HG03097 (cell line): ENCODE results near the gene SSX4B.
"Not testable (repeated sequence)": the region's sequence is repeated elsewhere in the genome, so short reads cannot be mapped to it uniquely, and the experiment has no call there.

Experiments
- ATAC-seq: cut with Tn5 transposase; IDR thresholded peaks from one replicate; pipeline ENCODE4 v1.9.1; 2021; ENCODE audit not compliant: unreplicated experiment, low FRiP score

The SSX4B gene, protein sequence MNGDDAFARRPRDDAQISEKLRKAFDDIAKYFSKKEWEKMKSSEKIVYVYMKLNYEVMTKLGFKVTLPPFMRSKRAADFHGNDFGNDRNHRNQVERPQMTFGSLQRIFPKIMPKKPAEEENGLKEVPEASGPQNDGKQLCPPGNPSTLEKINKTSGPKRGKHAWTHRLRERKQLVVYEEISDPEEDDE

GRCh38 chrX:48411860-48412259 is at the start of gene SSX4B:
TSS of gene SSX4B (minus strand) at chrX:48411960. CDS start at chrX:48411372, 588 bp downstream.
- ATAC-seq, result not testable (repeated sequence)

DNA sequence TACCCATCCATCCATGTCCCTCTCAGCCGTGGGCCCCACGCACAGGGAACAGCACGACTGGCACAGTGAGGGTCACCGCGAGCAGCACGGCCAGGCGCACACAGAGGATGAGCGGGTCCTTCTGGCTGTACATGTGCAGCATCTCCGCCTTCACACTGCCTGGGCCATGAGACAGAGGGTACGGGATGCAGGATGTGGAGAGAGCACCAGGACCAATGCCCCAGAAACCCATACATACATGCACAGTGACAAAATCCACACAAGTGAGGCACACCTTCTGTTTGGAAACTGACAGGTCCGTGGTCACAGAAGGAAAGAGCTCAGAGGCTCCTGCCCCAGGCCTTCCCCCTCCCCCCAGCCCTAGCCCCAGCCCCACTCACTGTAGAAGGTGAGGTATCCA is 48.8 kb upstream of the SSX4B start:
- no peak for ATAC-seq

DNA sequence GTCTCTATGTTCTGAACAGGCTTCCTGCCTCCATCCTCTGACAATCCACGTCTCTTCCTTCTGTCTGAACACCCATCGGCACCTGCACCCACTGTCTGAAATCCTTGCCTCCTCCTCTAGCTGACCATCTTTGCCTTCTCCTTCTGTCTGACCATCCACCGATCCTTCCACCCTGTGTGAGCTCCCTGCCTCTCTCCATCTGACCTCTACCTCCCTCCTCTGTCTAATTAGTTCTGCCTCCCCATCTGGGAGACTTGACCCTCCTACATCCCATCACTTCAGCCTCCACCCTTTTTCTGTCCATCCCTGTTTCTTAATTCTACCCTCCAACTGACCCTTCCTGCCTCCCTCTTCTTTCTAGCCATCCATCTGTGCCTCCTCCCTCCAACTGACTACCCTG is 48.3 kb upstream of the SSX4B start:
- ATAC-seq, result no peak

- ATAC-seq, result no peak
Observed at GRCh38 chrX:48459483-48459882, 47.7 kb upstream of the SSX4B start.

GRCh38 chrX:48458711-48459110 is 47.0 kb upstream of the SSX4B start:
- no peak for ATAC-seq

- no peak for ATAC-seq
Observed at GRCh38 chrX:48456628-48457331, 45.0 kb upstream of the SSX4B start.

GRCh38 chrX:48451708-48452107 is 39.9 kb upstream of the SSX4B start:
- no peak for ATAC-seq

DNA sequence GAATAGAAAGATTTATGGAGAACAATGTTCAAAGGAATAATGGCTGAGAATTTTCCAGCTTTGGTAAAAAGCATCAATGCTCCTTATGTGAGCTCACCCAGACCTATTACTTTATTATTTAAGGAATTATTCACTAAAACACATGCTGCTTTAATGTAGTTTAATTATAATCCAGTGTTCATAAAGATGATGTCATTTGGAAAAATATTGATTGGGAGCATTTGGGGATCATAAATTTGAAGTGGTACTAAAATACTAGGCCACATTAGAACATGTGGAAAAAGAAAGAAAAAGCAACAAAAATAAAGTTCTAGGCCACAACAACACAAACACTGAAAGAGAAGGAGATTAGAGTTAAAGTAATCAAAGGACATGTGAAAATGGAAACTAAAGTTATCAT is 38.3 kb upstream of the SSX4B start:
- ATAC-seq, result no peak

DNA sequence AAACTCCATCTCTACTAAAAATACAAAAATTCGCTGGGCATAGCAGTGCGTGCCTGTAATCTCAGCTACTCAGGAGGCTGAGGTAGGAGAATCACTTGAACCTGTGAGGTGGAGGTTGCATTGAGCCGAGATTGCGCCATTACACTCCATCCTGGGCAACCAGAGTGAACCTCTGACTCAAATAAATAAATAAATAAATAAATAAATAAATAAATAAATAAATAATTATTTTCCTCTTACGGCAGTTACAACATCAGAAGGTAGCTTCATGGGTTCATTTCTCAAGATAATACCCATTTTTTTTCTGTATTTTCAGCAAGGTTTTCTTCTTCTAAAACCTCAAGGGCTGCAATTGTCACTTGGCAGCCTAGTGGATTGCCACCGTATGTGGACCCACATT is 35.4 kb upstream of the SSX4B start:
- not testable (repeated sequence) for ATAC-seq

- not testable (repeated sequence) for ATAC-seq
Observed at GRCh38 chrX:48433713-48434112, 22.0 kb upstream of the SSX4B start.

DNA sequence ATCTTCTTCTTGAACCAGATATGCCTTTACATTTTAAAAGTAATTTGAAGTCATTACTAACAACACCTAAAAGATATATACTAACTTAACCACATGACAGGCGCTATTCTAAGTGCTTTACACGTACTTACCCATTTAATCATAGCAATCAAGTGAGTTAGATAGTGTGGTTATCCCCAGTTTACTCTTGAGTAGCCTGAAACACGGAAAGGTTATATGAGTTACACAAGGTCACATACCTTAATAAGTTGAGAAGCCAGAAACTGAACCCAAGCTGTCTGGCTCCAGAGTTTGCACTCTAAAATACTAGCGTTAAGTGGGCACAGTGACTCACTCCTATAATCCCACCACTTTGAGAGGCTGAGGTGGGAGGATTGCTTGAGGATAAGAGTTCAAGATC is 18.4 kb upstream of the SSX4B start:
- ATAC-seq, result not testable (repeated sequence)

DNA sequence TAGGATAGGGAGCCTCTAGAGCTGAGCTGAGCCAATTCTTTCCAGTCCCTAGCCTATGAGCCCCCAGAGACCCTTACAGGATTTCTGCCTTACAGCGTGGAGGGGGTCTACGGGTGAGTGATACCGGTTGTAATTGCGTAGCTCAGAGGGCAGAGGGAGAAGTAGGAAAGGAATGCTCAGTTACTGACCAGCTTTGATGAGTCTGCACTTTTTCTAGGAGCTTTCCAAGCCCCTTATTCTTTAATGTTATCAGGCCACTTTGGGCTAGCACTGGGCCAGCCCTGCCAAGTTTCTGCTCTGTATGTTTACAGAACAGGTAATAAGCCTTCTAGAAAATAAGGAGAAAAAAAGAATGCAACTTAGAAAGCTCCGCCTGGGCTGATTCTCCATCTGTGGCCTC is 17.8 kb upstream of the SSX4B start:
- ATAC-seq, result not testable (repeated sequence)

- not testable (repeated sequence) for ATAC-seq
Observed at GRCh38 chrX:48427027-48427716, 15.4 kb upstream of the SSX4B start.

DNA sequence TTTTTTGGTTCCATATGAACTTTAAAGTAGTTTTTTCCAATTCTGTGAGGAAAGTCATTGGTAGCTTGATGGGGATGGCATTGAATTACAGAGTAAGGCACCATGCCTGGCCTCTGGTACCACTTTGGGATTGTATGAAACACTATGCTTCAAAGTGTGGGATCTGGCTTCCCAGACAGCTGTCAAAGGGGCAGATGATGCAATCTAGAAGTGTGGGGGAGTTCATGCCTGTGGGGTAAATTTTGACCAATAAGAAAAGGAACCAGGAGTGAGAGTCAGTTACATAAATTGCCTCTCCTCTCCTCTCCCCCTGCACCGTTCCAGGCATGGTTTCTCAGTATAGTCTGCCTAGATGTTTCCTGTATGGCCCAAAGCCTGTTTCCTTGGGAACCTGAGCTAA is 13.9 kb downstream of the SSX4B start:
- ATAC-seq, result not testable (repeated sequence)

GRCh38 chrX:48396931-48397330 is 14.8 kb downstream of the SSX4B start:
- not testable (repeated sequence) for ATAC-seq

GRCh38 chrX:48383239-48383638 is 28.5 kb downstream of the SSX4B start, which contains the start of gene SSX4:
TSS of gene SSX4 (plus strand) at chrX:48383539. CDS start at chrX:48384054, 515 bp downstream.
- not testable (repeated sequence) for ATAC-seq

DNA sequence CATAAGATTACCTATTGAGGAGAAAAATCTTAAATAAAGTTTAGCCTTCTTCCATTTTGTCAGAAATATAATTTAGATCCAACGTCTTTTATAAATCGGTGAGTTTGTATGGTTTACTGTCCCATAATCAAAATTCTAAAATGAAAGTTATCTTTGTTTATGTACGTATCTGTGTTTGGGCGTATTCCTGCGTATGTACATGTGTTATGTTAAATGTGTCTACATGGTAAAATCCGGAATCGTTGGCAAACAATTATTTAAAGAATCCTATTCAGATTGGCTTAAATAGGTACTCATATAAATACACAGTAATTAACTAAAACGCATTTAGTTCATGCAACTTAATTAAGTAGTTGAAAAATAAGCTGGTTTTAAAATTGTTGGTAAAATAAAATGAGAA is 41.4 kb downstream of the SSX4B start:
- ATAC-seq, result not testable (repeated sequence)

DNA sequence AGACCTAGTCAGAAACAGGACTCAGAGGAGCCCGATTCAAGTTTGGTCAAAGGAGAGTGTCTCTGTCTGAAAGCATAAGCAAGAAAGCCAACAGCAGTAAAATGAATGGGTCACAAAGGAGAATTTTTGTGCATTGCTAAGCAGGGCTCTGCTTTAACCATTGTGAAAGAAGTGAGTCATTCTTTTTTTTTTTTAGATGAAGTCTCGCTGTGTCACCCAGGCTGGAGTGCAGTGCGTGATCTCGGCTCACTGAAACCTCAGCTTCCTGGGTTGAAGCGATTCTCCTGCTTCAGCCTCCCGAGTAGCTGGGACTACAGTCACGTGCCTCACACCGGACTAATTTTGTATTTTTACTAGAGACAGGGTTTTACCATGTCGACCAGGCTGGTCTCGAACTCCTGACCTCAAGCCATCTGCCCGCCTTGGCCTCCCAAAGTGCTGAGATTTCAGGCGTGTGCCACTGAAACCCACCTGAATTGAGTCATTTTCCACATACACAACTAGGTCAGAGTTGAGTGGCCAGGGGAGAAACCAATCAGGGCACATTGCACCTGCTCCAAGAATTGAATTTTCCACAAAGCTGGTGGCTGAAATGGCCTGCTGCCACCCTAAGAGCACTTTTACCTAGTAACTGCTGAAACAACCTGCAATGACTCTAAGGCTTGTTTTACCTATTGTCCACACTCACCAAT is 43.9 kb downstream of the SSX4B start:
- not testable (repeated sequence) for ATAC-seq

DNA sequence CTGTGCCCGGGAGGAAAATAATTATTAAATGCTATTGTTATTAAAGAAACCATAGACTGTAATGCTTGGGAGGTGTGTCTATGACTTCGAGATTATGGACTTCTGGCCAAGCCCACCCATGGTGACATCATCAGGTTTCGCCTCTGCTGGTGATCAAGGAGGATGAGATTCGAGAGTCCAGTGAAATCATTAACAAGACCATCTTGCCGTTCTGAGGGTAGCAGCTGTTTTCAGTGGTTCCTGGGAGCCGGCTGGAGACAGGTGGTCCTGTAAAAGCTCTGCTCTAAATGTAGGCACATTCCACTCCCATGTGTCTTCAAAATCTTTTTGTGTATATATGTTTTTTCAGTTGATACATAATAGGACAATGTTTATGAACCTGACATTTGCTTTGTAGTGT is 52.5 kb downstream of the SSX4B start:
- ATAC-seq, result not testable (repeated sequence)

DNA sequence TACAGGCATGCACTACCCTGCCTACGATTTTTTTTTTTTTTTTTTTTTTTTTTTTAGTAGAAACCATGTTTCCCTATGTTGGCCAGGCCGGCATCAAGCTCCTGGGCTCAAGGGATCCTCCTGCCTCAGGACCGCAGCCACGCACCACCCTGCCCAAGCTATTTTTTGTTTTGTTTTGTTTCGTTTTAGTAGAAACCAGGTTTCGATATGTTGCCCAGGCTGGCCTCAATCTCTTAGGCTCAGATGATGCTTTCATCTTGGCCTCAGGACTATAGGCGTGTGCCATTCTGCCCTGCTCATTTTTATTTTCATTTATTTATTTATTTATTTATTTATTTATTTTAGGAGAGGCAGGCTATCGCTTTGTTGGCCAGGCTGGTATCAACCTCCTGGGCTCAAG is 54.1 kb downstream of the SSX4B start:
- no peak for ATAC-seq
